ENCODE data around the gene PNO1.
"Not testable (repeated sequence)": the region's sequence is repeated elsewhere in the genome, so short reads cannot be mapped to it uniquely, and the experiment has no call there.

PNO1 gene

GRCh38 chr2:68158134-68158447 lies 403 bp downstream of the PNO1 start:
- DNase-seq, result peak; percentile 3

GRCh38 chr2:68163641-68164040 lies 6.0 kb downstream of the PNO1 start:
- DNase-seq, result no peak

DNA sequence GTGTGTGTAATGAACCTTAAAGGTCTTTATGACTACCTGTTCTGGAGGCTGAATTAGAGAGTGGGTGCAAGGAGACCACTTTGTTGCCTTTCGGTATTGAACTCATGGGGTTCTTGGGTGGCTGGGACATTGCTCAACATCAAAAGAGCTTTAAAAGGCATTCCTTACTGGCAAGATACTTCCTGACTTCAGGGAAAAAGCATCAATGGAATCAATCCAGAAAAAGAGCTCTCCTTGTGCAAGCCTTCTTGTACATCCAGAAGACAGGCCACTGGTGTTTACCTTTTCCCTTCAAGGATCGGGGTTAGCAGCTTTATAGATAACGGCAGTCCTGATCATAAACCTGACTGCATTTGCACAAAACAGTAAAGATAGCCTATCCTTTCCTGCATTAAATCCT lies 9.5 kb downstream of the PNO1 start:
- no peak for DNase-seq

GRCh38 chr2:68169308-68169707 lies 11.6 kb downstream of the PNO1 start:
- DNase-seq, result no peak

GRCh38 chr2:68171146-68171545 lies 13.5 kb downstream of the PNO1 start:
- DNase-seq, result no peak

DNA sequence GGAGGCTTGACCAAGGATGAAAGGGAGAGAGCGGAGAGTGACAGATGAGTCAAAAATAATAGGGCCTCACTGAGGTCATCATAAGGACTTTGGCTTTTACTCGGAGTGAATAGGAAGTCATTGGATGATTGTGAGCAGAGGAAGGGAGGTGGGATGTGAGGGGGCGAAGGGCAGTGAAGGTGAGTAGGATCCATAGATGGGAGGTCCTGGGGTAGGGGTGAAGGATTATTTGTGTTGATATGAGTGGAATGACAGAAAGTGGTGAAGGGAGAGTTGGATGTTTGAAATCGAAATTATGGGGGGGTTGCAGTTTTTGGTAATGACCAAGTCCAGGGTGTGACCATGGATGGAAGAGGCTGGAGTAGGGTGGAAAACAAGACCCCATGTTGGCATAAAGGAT lies 14.0 kb downstream of the PNO1 start:
- DNase-seq, result no peak

- no peak for DNase-seq
Observed at GRCh38 chr2:68172521-68172920, 14.8 kb downstream of the PNO1 start.

- DNase-seq, result no peak
Observed at GRCh38 chr2:68172990-68173700, 15.5 kb downstream of the PNO1 start.

DNA sequence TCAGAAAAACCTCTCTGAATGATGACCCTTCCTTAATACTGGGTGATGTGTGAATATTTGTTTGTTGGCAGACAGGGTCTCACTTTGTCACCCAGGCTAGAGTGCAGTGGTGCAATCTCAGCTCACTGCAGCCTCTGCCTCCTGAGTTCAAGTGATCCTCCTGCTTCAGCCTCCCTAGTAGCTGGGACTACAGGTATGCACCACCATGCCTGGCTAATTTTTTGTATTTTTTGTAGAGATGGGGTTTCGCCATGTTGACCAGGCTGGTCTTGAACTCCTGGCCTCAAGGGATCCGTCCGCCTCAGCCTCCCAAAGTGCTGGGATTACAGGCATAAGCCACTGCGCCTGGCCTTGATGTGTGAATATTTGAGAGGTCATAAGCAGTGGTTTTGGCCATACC lies 17.5 kb downstream of the PNO1 start:
- not testable (repeated sequence) for DNase-seq

DNA sequence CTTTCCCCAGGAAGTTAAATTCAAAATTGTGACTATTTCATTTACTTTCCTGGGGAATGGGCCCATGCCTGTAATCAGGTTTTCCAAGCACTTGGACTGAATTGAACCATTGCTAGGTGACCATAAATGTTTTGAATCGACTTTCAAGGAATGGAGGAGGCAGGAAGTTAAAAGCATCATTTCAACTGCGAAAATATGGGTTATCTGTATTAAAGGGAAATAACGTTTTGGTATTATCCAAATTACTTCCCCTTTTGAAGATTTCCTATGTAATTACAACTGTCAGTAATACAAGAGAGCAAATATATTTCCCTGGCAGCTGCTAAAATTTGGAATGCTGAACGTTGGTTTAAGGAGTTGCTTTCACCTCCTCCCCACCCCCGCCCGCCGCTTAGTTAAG lies 19.0 kb downstream of the PNO1 start:
- no peak for DNase-seq

DNA sequence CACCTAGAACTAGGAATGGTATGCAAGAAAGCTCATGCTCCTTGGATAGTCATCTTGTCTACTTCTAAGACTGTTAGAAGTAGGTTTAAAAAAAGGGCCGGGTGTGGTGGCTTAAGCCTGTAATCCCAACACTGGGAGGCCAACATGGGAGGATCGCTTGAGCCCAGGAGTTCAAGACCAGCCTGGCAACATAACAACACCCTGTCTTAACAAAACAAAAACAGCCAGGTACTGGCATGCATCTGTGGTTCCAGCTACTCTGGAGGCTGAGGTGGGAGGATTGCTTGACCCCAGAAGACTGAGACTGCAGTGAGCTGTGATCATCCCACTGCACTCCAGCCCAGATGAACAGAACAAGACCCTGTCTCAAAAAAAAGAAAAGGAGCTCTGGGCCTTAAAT lies 19.9 kb downstream of the PNO1 start:
- no peak for DNase-seq

DNA sequence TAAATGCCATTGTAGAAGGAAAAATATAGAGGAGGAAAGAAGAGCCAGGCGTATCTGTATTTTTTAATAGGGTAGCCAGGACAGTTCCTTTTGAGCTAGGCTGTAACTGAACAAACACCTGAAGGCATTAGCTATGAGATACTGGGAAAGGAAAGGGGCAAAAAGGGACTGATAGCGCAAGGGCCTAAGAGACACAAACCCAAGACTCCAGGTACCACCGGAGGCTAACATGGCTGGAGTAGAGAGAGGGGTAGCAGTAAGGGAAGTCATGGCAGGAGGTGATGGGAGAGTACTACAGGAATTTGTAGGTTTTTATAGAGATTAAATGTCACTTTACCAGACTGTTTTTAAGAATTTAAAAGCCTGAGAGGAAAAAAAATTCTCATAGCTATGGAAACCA lies 20.7 kb downstream of the PNO1 start:
- DNase-seq, result no peak

- no peak for DNase-seq
Observed at GRCh38 chr2:68178954-68179627, 21.4 kb downstream of the PNO1 start.

DNA sequence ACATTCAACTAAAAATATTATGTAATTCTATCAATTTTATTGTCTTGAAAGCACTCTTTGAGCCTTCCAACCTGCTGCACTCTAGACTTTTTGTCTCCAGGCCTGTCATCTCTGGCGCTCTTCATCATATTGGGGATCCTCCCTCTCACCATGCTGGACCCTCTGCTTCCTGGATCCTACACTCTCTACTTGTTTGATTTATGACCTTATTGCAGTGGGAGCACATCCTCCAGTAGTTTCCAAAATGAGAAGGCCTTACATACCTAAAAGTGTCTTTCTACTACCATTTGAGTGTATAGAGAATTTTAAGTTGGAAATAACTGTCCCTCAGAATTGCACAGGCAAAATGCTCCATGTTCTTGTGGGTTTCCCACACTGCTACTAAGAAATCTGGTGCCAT lies 25.2 kb downstream of the PNO1 start:
- no peak for DNase-seq

DNA sequence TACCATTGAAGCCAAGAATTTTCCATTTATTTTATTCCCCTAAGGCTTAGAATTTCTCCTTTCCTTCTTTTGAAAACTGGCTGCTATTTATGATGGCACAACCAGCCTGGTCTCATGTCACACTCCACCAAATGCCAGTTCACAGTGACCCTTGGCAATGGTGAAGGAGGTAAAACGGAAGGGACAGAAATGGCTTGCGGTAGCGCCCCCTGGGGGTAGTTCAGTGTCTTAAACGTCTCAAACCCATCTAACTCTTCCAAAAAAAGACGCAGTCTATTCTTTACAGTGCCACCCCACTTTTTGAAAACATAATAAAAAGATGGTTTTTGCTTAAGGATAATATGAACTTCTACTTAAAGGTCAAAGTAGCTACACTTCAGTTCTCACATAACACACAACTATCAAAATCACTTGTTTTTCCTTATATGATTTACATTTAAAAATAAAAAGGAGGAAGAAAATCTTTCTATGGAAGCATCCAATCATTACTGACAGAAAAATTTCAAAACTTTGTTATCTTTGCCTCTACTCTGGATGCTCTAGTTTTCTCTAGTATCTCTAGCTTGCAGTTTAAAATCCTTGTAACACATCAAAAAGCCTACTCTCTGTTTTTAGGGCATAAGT lies 28.0 kb downstream of the PNO1 start:
- peak; percentile 24 for DNase-seq

GRCh38 chr2:68187329-68187728 lies 29.6 kb downstream of the PNO1 start:
- no peak for DNase-seq

DNA sequence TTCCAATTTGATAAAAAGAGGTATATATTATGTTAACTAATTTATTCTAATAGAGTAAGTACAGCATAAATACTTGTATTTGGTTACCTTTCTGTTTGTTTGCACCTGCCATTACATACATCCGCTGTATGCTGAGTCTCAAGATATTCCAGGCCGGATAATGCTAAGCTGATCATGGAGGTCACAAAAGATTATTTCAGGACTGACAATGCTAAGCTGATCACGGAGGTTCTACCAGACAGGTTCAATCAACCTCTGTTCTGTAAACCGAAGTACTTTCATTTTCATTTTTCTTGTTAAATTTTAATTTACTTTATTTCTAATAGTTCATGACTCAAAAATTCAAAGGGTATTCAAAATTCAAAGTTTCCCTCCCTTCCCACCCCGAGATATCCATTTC lies 31.1 kb downstream of the PNO1 start:
- no peak for DNase-seq

DNA sequence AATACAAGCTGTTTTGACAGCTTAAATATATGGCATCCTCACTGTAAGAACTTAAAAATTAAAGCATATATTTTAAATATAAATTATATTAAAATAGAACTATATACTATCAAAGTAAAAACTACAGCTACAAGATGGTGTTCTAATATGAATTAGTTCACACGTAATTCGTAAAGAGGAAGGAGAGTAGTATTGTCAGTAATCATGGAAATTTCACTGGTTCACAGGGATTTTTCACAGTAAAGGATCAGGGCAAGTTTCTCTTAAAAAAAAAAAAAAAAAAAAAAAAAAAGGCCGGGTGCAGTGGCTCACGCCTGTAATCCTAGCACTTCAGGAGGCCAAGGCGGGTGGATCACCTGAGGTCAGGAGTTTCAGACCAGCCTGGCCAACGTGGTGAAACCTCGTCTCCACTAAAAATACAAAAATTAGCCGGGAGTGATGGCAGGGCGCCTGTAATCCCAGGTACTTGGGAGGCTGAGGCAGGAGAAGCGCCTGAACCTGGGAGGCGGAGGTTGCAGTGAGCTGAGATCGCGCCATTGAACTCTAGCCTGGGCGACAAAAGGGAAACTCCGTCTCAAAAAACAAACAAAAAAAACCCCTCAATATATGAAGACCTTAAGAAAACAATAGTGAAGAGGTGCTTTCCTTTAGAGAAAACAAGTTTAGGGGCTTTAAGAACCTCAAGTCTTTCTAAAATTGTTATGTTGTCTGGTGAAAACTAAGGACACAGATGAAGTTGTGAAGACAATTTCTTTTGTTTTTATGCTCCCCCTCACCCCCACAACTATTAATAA lies 32.5 kb downstream of the PNO1 start:
- no peak for DNase-seq

DNA sequence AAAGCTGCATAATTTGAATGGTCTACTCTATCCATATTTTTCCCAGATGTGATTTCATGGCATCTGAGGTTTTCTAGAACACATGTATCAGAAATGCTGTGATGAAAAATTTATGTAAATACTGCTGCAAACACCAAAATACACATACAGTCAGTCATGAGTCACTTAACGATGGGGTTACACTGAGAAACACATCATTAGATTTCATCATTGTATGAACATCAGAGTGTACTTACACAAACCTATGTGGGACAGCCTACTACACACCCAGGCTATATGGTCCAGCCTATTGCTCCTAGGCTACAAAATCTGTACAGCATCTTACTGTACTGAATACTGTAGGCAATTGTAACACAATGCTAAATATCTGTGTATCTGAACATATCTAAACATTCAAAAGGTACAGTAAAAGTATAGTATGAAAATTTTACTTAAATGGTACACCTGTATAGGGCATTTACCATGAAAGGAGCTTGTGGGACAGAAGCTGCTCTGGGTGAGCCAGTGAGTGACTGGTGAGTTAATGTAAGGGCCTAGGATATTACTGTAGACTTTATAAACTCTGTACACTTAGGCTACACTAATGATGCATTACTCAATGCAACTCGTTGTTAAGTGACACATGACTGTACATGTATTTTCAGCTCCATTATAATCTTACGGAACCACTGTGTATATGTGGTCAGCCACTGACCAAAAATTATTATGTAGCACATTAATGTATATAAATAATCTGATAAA lies 33.5 kb downstream of the PNO1 start:
- peak; percentile 81 for DNase-seq

- DNase-seq, result no peak
Observed at GRCh38 chr2:68193144-68193543, 35.5 kb downstream of the PNO1 start.

GRCh38 chr2:68193787-68194372 lies 36.2 kb downstream of the PNO1 start:
- peak; percentile 51 for DNase-seq

DNA sequence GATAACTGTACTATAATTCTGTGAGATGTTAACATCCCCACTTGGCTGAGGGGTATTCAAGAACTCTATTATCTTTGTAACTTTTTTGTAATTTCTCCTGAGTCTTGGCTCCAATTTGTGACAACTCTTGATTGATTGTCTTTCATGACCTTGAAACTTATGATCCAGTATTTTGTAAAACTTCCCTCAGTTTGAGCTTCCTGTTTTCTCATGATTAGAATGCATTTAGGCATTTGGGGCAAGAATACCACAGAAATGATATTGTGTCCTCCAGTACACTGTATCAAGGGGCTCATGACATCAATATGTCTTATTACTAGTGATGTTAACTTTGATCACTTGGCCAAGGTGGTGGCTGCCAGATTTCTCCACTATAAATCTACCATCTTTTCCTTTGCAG lies 37.4 kb downstream of the PNO1 start:
- peak; percentile 3 for DNase-seq
